ENCODE measurements around the gene GPR55.

GPR55 gene

DNA sequence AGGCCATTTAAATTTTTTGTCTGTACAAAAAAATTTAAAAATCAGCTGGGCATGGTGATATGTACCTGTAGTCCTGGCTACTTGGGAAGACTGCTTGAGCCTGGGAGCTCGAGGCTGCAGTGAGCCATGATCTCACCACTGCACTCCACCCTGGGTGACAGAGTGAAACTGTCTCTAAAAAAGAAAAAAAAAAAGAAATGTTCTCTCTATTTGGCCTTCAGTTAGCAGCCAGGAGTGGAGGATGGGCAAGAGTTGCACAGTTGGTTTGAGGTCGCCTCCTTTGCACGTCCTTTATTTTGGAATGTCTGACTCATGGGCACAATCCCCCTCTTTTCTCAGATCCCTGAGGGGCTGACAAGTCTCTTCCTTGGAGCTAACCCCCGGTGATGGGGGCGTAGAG lies 34.0 kb downstream of the GPR55 start:
- Histone ChIP-seq H3K4me1 (ENCODE audit: control insufficient read depth, insufficient read depth, low read length, poor library complexity, severe bottlenecking) (no peaks in the 10 kb centered on the region), H3K27me3 (replicated peaks; ENCODE audit: control insufficient read depth, insufficient read depth, low read length, poor library complexity, severe bottlenecking) (no peaks in the 10 kb centered on the region), H3K9me3 (ENCODE audit: control insufficient read depth, low read length) (no peaks in the 10 kb centered on the region), H3K4me3 (ENCODE audit: insufficient read depth, low read depth, low read length, poor library complexity, severe bottlenecking) (no peak overlapping the region), H3K27ac (ENCODE audit: insufficient read depth, low read length, poor library complexity, severe bottlenecking) (no peak overlapping the region), H3K36me3 (ENCODE audit: control insufficient read depth, insufficient read depth, low read length) (no peaks in the 10 kb centered on the region)
- no peak for DNase-seq

DNA sequence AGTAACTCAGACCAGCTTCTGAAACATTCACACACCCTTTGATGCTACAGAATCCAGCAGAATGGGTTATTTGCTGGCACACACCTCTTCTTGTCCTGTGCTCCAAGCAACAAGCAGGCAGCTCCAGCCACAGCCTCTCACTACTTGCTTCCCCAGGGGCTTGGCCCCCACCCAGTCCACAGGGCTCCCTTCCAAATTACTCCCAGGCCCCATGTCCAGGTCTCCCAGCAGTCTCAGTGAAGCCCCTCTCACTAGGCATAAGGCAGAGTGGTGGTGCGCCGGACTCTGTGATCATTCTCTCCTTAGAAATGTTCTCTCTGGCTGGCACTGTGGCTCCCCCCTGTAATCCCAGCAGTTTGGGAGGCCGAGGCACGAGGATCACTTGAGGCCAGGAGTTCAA lies 34.4 kb downstream of the GPR55 start:
- Histone ChIP-seq H3K27ac (ENCODE audit: insufficient read depth, low read length, poor library complexity, severe bottlenecking) (no peak overlapping the region), H3K9me3 (ENCODE audit: control insufficient read depth, low read length) (no peaks in the 10 kb centered on the region), H3K4me1 (ENCODE audit: control insufficient read depth, insufficient read depth, low read length, poor library complexity, severe bottlenecking) (no peaks in the 10 kb centered on the region), H3K27me3 (replicated peaks; ENCODE audit: control insufficient read depth, insufficient read depth, low read length, poor library complexity, severe bottlenecking) (no peaks in the 10 kb centered on the region), H3K4me3 (ENCODE audit: insufficient read depth, low read depth, low read length, poor library complexity, severe bottlenecking) (no peak overlapping the region), H3K36me3 (ENCODE audit: control insufficient read depth, insufficient read depth, low read length) (no peaks in the 10 kb centered on the region)
- DNase-seq: no peak

DNA sequence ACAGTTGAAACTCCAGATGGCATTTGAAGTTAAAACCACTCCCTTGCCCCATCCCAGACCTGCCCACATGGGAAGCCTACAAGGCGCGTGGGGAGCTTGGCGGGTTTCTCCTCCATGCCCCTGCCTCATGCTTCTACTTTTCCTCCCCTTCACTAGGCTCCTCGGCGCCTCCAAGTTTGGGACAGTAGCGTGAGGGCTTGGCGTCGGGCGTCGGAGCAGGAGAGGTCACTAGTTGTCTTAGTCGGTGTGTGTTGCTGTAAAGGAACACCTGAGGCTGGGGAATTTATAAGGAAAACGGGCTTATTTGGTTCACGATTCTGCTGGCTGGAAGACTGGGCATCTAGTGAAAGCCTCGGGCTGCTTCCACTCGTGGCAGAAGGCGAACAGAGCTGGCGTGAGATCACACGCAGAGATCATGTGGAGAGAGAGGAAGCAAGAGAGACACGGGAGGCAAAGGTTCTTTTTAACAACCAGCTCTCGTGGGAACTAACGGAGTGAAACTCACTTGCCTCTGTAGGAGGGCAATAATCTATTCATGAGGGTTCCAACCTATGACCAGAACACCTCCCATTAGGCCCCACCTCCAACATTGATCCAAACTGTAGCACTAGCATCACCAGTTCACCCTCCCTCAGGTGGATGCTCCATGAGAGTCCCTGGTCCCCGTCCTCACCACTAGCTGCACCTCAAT lies 35.0 kb downstream of the GPR55 start:
- Histone ChIP-seq H3K27ac (ENCODE audit: insufficient read depth, low read length, poor library complexity, severe bottlenecking) (no peak overlapping the region), H3K36me3 (ENCODE audit: control insufficient read depth, insufficient read depth, low read length) (no peaks in the 10 kb centered on the region), H3K4me1 (ENCODE audit: control insufficient read depth, insufficient read depth, low read length, poor library complexity, severe bottlenecking) (no peaks in the 10 kb centered on the region), H3K4me3 (ENCODE audit: insufficient read depth, low read depth, low read length, poor library complexity, severe bottlenecking) (no peak overlapping the region), H3K9me3 (ENCODE audit: control insufficient read depth, low read length) (no peaks in the 10 kb centered on the region), H3K27me3 (replicated peaks; ENCODE audit: control insufficient read depth, insufficient read depth, low read length, poor library complexity, severe bottlenecking) (no peaks in the 10 kb centered on the region)
- no peak for DNase-seq

DNA sequence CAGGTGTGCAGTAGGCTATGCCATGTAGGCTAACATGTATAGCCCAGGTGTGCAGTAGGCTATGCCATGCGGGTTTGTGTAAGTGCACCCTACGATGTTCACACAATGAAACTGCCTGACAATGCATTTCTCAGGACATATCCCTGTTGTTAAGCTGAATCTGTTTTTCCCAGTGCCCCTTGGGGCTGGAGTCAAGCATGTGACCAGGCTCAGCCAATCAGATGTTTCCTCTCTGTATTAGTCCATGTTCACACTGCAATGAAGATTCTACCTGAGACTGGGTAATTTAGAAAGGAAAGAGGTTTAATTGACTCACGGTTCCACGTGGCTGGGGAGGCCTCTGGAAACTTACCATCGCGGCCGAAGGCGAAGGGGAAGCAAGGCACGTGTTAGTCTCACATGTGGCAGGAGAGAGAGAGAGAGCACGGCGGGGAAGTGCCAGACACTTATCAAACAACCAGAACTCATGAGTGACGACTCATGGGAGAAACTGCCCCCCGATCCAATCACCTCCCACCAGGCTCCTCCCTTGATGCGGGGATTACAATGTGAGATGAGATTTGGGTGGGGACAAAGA lies 36.1 kb downstream of the GPR55 start:
- H3K27me3 ChIP-seq (replicated peaks; ENCODE audit: control insufficient read depth, insufficient read depth, low read length, poor library complexity, severe bottlenecking): no peaks in the 10 kb centered on the region

DNA sequence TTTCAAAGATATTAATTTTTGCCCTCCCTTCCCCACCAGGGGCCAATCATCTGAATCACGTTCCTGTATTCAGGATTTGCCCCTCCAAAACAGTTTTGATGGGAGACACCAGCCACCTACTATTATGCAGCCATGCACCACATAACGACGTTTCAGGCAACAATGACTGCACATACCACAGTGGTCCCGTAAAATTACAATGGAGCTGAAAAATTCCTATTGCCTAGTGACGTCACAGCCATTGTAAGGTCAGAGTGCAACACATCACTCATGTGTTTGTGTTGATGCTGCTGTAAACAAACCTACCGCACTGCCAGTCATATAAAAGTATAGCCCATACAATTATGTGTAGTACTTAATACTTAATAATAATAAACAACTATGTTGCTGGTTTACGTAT lies 37.7 kb downstream of the GPR55 start:
- Histone ChIP-seq H3K36me3 (ENCODE audit: control insufficient read depth, insufficient read depth, low read length) (no peaks in the 10 kb centered on the region), H3K27ac (ENCODE audit: insufficient read depth, low read length, poor library complexity, severe bottlenecking) (no peak overlapping the region), H3K9me3 (ENCODE audit: control insufficient read depth, low read length) (no peaks in the 10 kb centered on the region), H3K27me3 (replicated peaks; ENCODE audit: control insufficient read depth, insufficient read depth, low read length, poor library complexity, severe bottlenecking) (no peaks in the 10 kb centered on the region), H3K4me1 (ENCODE audit: control insufficient read depth, insufficient read depth, low read length, poor library complexity, severe bottlenecking) (no peaks in the 10 kb centered on the region), H3K4me3 (ENCODE audit: insufficient read depth, low read depth, low read length, poor library complexity, severe bottlenecking) (no peak overlapping the region)
- no peak for DNase-seq

More for the DNA sequence above, 36.1 kb downstream of the GPR55 start:
- Histone ChIP-seq H3K4me3 (ENCODE audit: insufficient read depth, low read depth, low read length, poor library complexity, severe bottlenecking) (no peak overlapping the region), H3K9me3 (ENCODE audit: control insufficient read depth, low read length) (no peaks in the 10 kb centered on the region), H3K4me1 (ENCODE audit: control insufficient read depth, insufficient read depth, low read length, poor library complexity, severe bottlenecking) (no peaks in the 10 kb centered on the region), H3K27ac (ENCODE audit: insufficient read depth, low read length, poor library complexity, severe bottlenecking) (no peak overlapping the region), H3K36me3 (ENCODE audit: control insufficient read depth, insufficient read depth, low read length) (no peaks in the 10 kb centered on the region)
- DNase-seq: no peak

DNA sequence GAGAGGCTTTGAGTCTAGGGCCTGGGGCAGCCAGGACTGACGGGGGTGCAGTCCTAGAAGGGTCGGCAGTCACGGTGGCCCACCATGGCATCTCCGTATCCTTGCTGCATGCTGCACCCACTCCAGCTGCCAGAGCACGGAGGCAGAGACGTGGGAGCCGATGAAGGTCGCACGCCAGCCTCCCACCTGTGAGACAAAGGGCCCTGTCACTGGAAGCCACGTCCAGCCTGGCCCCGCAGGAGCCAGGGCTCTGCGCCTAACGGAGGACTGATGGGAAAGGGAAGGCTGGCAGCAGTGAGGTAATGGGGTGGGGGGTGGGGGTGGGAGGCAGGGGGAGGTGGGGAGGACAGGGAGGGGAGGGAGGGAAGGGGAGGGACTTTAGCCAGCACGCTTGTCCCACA lies 38.4 kb downstream of the GPR55 start:
- no peaks in the 10 kb centered on the region for H3K4me1 ChIP-seq (ENCODE audit: control insufficient read depth, insufficient read depth, low read length, poor library complexity, severe bottlenecking)
- no peak overlapping the region for H3K4me3 ChIP-seq (ENCODE audit: insufficient read depth, low read depth, low read length, poor library complexity, severe bottlenecking)
- H3K27ac ChIP-seq (ENCODE audit: insufficient read depth, low read length, poor library complexity, severe bottlenecking): no peak overlapping the region
- H3K36me3 ChIP-seq (ENCODE audit: control insufficient read depth, insufficient read depth, low read length): no peaks in the 10 kb centered on the region
- DNase-seq: no peak
- H3K27me3 ChIP-seq (replicated peaks; ENCODE audit: control insufficient read depth, insufficient read depth, low read length, poor library complexity, severe bottlenecking): no peaks in the 10 kb centered on the region
- H3K9me3 ChIP-seq (ENCODE audit: control insufficient read depth, low read length): no peaks in the 10 kb centered on the region

DNA sequence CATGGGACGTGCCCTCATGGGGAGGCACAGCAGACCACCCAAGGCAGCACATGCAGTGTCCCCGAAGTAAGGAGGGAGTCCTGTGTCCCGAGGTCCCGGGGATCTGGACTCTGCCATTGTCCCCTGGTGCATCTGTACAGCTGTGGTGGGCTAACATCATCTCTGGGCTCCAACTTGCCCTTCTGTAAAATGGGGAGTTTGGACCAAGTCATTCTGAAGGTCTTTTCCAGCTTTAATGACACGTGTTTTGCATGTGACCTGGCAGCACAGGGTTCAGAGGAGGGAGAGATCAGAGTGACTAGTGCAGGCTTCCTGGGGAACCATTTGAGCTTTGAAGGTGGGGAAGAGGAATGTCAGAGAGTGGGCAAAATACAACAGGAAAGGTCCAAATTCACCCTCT lies 38.8 kb downstream of the GPR55 start:
- Histone ChIP-seq H3K4me1 (ENCODE audit: control insufficient read depth, insufficient read depth, low read length, poor library complexity, severe bottlenecking) (no peaks in the 10 kb centered on the region), H3K9me3 (ENCODE audit: control insufficient read depth, low read length) (no peaks in the 10 kb centered on the region), H3K27ac (ENCODE audit: insufficient read depth, low read length, poor library complexity, severe bottlenecking) (no peak overlapping the region), H3K36me3 (ENCODE audit: control insufficient read depth, insufficient read depth, low read length) (no peaks in the 10 kb centered on the region), H3K27me3 (replicated peaks; ENCODE audit: control insufficient read depth, insufficient read depth, low read length, poor library complexity, severe bottlenecking) (no peaks in the 10 kb centered on the region), H3K4me3 (ENCODE audit: insufficient read depth, low read depth, low read length, poor library complexity, severe bottlenecking) (no peak overlapping the region)
- no peak for DNase-seq

DNA sequence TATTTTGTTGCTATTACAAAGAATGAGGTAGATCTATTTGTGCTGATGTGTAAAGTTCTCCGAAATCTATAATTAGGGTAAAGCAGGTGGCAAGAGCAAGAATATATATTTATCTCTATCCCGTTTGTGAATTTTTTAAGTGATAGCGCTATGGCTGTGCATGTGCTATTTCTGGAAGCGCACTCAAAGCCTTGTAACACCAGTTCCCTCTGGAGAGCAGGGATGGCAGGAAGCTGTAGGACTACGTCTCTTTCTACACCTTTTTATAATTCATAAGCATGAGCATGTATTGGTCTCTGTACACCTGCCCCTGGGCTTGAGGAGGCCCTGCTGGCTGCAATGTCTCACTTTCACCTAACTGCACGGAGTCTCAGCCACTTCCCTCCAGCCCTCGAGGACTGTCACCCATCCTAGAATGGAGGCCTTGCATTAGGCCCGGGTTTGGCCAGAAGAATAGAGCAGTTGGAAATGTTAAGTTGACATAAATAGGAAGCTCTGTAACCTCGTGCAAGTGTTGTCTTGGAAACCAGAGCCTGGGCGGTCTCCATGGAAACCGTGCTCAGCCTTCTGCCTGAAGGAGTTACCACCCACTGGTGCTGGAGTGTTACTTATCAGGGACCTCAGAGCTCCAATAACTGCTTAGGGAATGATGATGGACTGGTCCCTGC lies 39.4 kb downstream of the GPR55 start:
- Histone ChIP-seq H3K27me3 (replicated peaks; ENCODE audit: control insufficient read depth, insufficient read depth, low read length, poor library complexity, severe bottlenecking) (no peaks in the 10 kb centered on the region), H3K36me3 (ENCODE audit: control insufficient read depth, insufficient read depth, low read length) (no peaks in the 10 kb centered on the region), H3K4me1 (ENCODE audit: control insufficient read depth, insufficient read depth, low read length, poor library complexity, severe bottlenecking) (no peaks in the 10 kb centered on the region), H3K4me3 (ENCODE audit: insufficient read depth, low read depth, low read length, poor library complexity, severe bottlenecking) (no peak overlapping the region), H3K27ac (ENCODE audit: insufficient read depth, low read length, poor library complexity, severe bottlenecking) (no peak overlapping the region), H3K9me3 (ENCODE audit: control insufficient read depth, low read length) (no peaks in the 10 kb centered on the region)
- DNase-seq: no peak

DNA sequence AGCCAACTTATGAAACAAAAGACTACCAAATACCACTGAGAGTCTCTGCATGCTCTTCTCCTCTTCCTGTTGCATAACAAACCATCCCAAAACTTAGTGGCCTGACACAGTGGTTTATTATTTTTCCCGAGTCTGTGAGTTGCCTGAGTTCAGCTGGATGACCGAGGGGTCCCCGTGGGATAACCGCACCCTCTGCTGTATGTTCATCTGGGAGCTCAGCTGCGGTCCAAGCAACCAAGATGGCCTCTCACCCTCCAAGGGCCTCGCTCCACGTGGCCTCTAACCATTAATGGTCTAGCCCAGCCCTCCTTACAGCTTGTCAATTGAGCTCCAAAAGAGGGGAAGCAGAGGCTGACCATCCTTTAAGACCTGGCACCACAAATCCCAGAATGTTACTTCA lies 43.2 kb downstream of the GPR55 start:
- DNase-seq: no peak

DNA sequence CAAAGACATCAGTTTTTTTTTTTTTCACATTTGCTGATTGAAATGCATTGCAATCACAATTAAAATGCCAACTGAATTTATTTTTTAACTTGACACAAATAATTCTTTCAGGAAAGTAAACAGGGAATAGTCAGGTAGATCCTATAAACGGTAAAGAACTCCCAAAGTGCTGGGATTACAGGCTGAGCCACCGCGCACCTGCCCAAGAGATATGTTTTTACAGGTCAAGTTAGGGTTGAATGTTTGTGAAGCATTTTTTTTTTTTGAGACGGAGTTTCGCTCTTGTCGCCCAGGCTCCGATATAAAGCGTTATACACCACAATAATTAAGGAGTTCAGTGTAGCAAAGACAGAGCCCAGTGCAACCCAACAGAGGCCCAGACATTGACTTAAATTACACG lies 45.2 kb downstream of the GPR55 start:
- no peak overlapping the region for H3K4me3 ChIP-seq (ENCODE audit: insufficient read depth, low read depth, low read length, poor library complexity, severe bottlenecking)
- H3K27me3 ChIP-seq (replicated peaks; ENCODE audit: control insufficient read depth, insufficient read depth, low read length, poor library complexity, severe bottlenecking): no peaks in the 10 kb centered on the region
- no peak for DNase-seq
- H3K9me3 ChIP-seq (ENCODE audit: control insufficient read depth, low read length): no peaks in the 10 kb centered on the region
- no peak overlapping the region for H3K27ac ChIP-seq (ENCODE audit: insufficient read depth, low read length, poor library complexity, severe bottlenecking)
- peaks cover 14% of the 10 kb centered on the region for H3K36me3 ChIP-seq (ENCODE audit: control insufficient read depth, insufficient read depth, low read length)
- H3K4me1 ChIP-seq (ENCODE audit: control insufficient read depth, insufficient read depth, low read length, poor library complexity, severe bottlenecking): no peaks in the 10 kb centered on the region

More for the DNA sequence above, 43.2 kb downstream of the GPR55 start:
- no peak overlapping the region for H3K27ac ChIP-seq (ENCODE audit: insufficient read depth, low read length, poor library complexity, severe bottlenecking)
- peaks cover 10% of the 10 kb centered on the region for H3K36me3 ChIP-seq (ENCODE audit: control insufficient read depth, insufficient read depth, low read length)
- no peaks in the 10 kb centered on the region for H3K9me3 ChIP-seq (ENCODE audit: control insufficient read depth, low read length)
- no peaks in the 10 kb centered on the region for H3K4me1 ChIP-seq (ENCODE audit: control insufficient read depth, insufficient read depth, low read length, poor library complexity, severe bottlenecking)
- no peaks in the 10 kb centered on the region for H3K27me3 ChIP-seq (replicated peaks; ENCODE audit: control insufficient read depth, insufficient read depth, low read length, poor library complexity, severe bottlenecking)
- no peak overlapping the region for H3K4me3 ChIP-seq (ENCODE audit: insufficient read depth, low read depth, low read length, poor library complexity, severe bottlenecking)
